Muscle of arm (tissue), 12 donors: Measurements from ENCODE around the gene MATN4. TPM values are rescaled to one million over a fixed set of nuclear protein-coding genes. Genes with fewer than 3 reads are reported as not detected.
A peak's percentile ranks its signal among the peaks of the same experiment; 100 is the strongest.

ENCODE experiments used
- DNase-seq: peaks from one replicate; pipeline ENCODE4 v3.0.0-alpha.2; 2013
- polyA plus RNA-seq, 12 donors: library from polyadenylated mRNA; unstranded; fragments of 120-200 nt; gene quantifications; one replicate each; pipeline ENCODE4 v1.2.1, GENCODE V29; 2013; ENCODE audit not compliant: insufficient read length in 12 of 12

Gene MATN4
- polyA plus RNA-seq, 12 donors = 0.23 to 0.85 (median 0.43) TPM; not detected in 2

GRCh38 chr20:45316150-45317080, 8.3 kb upstream of the MATN4 start:
- DNase-seq = no peak

- no peak for DNase-seq
These were observed 7.6 kb upstream of the MATN4 start for GRCh38 chr20:45315672-45316071.

GRCh38 chr20:45313943-45314342, 5.8 kb upstream of the MATN4 start:
- DNase-seq = no peak

- no peak for DNase-seq
These were observed 5.1 kb upstream of the MATN4 start for GRCh38 chr20:45313065-45313695.

DNA sequence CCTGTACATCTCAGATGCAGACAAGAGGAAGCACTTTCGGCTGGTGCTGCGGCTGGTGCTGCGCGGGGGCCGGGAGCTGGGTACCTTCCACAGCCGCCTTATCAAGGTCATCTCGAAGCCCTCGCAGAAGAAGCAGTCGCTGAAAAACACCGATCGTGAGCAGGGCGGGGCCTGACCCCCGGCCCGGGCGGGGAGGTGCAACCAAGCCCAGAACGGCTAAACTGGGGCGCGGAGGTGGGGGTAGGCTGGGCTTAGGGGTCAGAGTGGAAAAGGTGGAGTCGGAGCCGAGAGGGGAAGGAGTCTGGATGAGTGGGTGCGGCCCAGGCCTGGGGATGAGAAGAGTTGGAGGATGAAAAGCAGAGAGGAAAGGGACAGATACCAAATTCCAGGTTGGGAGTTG, 4.1 kb upstream of the MATN4 start:
- no peak for DNase-seq

GRCh38 chr20:45311589-45312211, 3.6 kb upstream of the MATN4 start:
- no peak for DNase-seq

- DNase-seq = no peak
These were observed 976 bp upstream of the MATN4 start for GRCh38 chr20:45309075-45309474.

DNA sequence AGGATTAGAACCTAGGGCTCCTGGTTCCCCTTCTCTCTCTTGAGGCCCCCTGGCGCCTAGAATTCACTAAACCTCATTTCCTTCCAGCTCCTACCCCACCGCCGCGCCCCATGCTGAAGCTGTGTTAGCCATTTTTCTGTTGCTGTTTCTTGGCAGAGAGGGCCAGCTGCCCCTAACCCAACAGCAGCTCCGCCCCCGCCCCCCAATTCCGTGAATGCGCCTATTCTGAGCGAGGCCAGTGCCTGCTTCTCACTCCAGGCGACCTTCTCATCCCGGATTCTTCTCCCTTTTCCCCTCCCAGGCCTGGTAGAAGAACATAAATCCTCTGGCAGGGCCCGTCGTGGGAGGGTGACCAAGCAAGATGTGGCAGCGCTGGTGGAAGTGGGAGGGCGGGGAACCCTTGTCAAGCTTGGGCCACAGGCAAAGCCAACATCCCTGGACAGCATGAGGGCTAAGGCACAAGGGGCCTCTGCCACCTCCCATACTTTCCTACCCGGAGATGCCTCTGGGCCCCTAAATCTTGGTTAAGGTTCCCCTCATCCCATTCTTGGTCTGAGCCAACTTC, 941 bp downstream of the MATN4 start:
- DNase-seq = no peak

DNA sequence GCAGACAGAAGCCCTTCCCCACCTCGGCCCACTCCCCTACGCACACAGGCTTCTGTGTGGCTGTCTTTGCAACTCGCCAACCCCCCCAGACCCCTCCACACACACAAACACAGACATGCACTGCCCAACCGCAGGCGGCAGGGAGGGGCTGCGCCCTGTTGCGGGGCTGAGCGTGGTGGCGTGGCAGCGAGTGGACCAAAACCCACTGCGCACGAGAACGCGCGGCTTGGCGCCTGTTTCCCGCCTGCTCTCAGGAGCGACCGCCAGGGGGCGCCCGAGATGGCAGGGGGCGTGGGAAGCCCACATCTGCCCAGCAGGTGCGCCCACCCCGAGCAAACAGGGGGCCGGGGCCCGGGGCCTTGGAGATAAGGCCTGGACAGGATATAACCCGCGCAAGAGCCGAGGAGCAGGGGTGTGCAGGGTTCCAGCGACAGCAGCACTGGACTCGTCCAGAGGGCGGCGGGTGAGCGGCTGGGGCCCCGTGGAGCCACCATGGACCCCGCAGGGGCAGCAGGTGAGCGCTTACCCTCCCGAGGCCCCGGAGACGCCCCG, 1.6 kb downstream of the MATN4 start, which contains the start of gene RBPJL:
RBPJL (plus strand) TSS at position 410 of the 552 bp plus-strand sequence; CDS start at position 493, 83 bp downstream.
- DNase-seq = no peak

GRCh38 chr20:45305262-45305661, 2.8 kb downstream of the MATN4 start:
- DNase-seq = no peak

GRCh38 chr20:45304464-45304999, 3.6 kb downstream of the MATN4 start:
- no peak for DNase-seq

DNA sequence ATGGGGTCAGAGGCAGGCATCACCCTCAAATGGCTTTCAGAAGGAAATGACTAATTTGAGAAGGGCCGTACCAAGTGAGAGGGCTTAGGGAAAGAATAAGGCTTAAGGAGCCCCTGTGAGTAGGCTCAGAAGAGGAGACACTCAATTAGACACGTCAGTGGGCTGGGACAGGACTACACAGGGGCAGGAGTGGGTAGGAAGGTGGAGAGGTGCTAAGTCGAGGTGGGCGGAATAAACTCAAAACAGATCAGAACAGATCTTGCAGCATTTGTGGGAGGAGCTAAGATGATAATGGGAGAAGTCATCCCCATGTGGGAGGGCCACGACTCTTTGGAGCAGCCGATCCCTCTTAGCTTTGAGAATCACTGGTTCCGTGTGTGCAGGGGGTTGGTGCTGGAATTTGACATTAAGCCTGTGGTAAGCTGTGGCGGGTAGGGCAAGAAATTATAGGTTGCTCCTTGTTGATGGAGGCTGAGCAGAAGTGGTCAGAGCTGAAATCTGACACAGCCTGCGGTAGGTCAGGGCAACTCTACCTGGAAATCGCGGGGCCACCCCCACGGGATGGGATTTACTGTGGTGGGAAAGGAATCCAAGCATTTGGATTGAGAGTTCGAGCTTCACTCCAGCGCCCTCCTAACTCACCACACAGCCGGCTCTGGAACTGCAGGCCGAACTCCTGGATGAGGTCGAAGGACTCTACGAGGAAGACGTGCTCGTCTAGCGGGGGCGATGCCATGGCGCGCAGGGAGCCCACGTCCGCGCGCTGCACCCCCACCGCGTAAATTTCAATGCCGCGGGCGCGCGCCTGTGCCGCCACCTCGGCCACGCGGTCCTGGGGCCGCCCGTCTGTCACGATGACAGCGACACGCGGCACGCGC, 4.3 kb downstream of the MATN4 start:
- no peak for DNase-seq

DNA sequence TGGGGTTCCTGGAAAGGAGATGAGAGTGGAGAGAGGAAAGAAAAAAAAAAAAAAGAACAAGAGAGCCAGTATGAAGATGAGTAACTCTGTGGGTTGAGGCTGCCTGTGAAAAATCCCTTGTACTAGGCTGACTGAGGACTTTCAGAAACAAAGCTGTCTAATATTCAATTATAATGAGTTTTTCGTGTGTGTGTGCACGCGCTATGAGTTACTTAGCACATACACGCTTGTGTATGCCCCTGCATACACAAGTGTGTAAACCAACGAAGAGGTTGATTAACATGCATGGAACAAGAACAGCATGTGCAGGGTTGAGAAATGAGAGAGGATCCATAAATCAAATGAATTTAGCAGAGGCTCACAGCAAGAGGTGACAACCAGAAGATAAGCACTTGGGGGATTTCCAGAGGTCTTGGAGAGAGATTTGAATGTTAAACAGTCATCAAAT, 6.3 kb downstream of the MATN4 start:
- no peak for DNase-seq

- DNase-seq = no peak
These were observed 7.1 kb downstream of the MATN4 start for GRCh38 chr20:45300961-45301360.

DNA sequence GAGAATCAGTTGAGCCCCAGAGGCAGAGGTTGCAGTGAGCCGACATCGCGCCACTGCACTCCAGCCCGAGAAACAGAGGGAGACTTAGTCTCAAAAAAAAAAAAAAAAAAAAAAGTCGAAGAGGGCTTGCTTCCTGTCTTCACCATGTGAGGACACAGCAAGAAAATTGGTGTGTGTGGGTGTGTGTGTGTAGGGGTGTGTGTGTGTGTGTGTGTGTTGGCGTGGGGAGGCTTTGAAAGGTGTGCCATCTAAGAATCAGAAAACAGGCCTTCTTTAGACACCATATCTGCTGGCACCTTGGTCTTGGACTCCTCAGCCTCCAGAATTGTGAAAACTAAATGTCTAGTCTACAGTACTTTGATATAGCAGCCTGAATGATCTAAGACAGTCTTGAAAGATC, 8.3 kb downstream of the MATN4 start:
- DNase-seq = no peak

DNA sequence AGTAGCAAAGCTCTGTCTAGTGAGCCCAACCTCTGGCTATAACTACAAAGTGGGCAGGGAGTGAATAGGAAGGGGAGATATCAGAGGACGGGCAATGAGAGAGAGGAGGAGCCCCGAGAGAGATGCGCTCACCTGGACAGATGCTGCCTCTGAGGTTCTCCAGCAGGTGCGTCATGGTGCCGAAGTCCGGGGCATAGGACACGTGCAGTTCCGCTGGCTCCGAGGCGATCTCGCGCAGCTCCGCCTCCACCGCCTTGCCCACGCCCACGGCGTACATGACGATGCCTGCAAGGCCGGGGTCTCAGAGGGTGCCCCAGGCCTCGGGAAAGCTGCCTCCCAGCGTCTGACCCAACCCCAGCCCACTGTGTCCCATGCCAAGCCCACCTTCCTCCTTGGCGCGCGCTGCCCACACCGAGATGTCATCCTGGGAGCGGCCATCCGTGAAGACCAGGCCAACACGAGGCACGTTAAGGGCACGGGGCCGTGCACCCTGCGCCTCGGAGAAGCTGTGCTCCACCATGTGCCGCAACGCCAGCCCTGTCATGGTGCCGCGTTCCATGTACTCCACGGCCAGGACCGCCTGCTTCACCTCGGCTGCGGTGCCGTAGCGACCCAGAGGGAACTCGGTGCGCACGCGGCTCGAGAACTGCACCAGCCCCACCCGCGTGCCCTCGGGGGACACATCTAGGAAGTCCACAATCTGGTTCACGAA, 10.2 kb downstream of the MATN4 start:
- no peak for DNase-seq

- DNase-seq = no peak
These were observed 13.4 kb downstream of the MATN4 start for GRCh38 chr20:45294659-45295058.

DNA sequence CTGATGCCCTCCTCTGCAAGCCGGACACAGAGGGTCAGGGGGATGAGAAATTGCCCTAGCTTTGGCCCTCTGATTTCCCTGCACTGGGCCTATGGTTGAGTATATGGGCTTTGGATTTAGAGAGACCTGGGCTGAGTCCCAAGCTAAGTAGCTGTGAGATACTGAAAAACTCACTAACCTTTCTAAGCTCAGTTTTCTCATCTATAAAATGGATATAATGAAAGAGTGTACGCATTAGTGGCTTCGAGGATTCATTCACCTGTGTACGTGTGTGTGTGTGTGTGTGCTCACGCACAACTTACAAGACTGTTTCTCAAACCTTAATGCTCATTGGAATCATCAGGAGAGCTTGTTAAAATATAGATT, 14.1 kb downstream of the MATN4 start:
- DNase-seq = no peak

DNA sequence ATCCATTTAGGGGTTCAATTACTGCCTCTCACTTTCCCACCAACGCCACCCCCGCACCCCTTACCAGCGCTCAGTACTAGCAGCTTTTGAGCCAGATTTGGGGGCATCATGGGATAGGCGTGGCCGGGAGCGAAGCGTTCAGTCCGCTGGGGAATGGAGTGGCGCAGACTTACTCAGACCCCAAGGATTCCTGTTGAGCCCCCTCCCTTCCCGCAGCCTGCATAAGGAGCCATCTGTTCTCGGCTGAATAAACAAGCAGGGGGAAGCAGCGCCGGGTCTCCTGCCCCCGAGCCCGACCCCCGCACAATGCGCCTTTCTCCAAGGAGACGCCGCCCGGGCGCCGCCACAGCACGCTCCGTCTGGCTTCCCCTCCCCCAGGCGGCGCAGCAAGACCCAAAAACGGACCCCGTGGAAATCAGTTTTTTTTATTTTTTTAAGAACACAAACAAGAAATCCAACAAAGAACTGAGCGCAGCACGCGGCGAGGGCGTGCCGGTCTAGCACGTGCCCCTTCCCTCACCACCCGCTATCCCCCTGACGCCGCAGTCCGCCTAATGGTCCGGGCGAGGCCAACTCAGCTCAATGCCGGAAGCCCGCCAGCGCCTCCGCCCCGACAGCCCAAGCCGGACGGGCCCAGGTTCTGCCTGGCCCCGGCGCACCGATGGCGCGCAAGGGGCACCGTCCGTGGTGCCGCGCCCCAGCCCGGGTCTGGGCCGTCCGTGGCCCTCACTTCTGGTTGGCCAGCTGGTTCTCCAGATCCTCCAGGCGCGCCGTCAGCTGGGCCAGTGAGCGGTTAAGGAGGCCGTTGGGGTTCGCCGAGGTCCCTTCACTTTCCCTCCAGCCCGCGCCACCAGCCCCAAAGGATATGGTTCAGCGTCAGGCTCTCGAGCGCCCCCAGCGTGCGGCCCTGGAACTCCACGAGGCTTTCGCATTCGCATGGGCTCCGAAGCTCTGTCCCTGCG, 14.8 kb downstream of the MATN4 start:
- peak; percentile 65 for DNase-seq
